Activated CD8-positive, alpha-beta memory T cell treated with anti-CD3 and anti-CD28 coated beads, Interleukin-2, amount 50 U/mL, for 1 hour (primary cell): Measurements from ENCODE around the gene CYP20A1.
"Not testable (repeated sequence)": the region's sequence is repeated elsewhere in the genome, so short reads cannot be mapped to it uniquely, and the experiment has no call there.

Experiments used
- DNase-seq: peaks from one replicate; pipeline ENCODE4 v3.0.0-alpha.2; 2020; ENCODE audit errors: extremely low read depth

The CYP20A1 gene

GRCh38 chr2:203238704-203239526 is at the start of gene CYP20A1:
Gene CYP20A1 (plus strand): TSS chr2:203239018. CDS start chr2:203239063, 45 bp downstream.
- DNase-seq, result peak; percentile 85

GRCh38 chr2:203190547-203190946 is 48.3 kb upstream of the CYP20A1 start:
- DNase-seq, result not testable (repeated sequence)

- DNase-seq, result not testable (repeated sequence)
Measured at GRCh38 chr2:203191026-203191425, 47.8 kb upstream of the CYP20A1 start.

- DNase-seq, result no peak
Measured at GRCh38 chr2:203191961-203192360, 46.9 kb upstream of the CYP20A1 start.

- DNase-seq, result no peak
Measured at GRCh38 chr2:203195331-203196036, 43.3 kb upstream of the CYP20A1 start.

GRCh38 chr2:203200866-203201265 is 38.0 kb upstream of the CYP20A1 start:
- DNase-seq, result no peak

- DNase-seq, result no peak
Measured at GRCh38 chr2:203201426-203201825, 37.4 kb upstream of the CYP20A1 start.

- DNase-seq, result no peak
Measured at GRCh38 chr2:203209538-203209937, 29.3 kb upstream of the CYP20A1 start.

- no peak for DNase-seq
Measured at GRCh38 chr2:203225423-203226039, 13.3 kb upstream of the CYP20A1 start.

- DNase-seq, result not testable (repeated sequence)
Measured at GRCh38 chr2:203229674-203230073, 9.1 kb upstream of the CYP20A1 start.

- DNase-seq, result no peak
Measured at GRCh38 chr2:203237346-203238238, 1.2 kb upstream of the CYP20A1 start.

- DNase-seq, result no peak
Measured at GRCh38 chr2:203238292-203238703, 520 bp upstream of the CYP20A1 start.

- no peak for DNase-seq
Measured at GRCh38 chr2:203240491-203240890, 1.7 kb downstream of the CYP20A1 start.

- no peak for DNase-seq
Measured at GRCh38 chr2:203242518-203242917, 3.7 kb downstream of the CYP20A1 start.

GRCh38 chr2:203246646-203247045 is 7.8 kb downstream of the CYP20A1 start:
- DNase-seq, result no peak

GRCh38 chr2:203252818-203253217 is 14.0 kb downstream of the CYP20A1 start:
- DNase-seq, result no peak

- not testable (repeated sequence) for DNase-seq
Measured at GRCh38 chr2:203253422-203254095, 14.7 kb downstream of the CYP20A1 start.

GRCh38 chr2:203261326-203262159 is 22.7 kb downstream of the CYP20A1 start:
- no peak for DNase-seq

- DNase-seq, result no peak
Measured at GRCh38 chr2:203279288-203279687, 40.5 kb downstream of the CYP20A1 start.
